ENCODE measurements around the gene ARID2.
A peak's percentile ranks its signal among the peaks of the same experiment; 100 is the strongest.

ARID2 gene

GRCh38 chr12:45729233-45730083 lies at the start of gene ARID2:
Gene ARID2, plus strand, starts transcription at chr12:45729706. Its CDS starts 131 bp downstream, at chr12:45729837.
- no peak for FAIRE-seq

- no peak for FAIRE-seq
Measured at GRCh38 chr12:45680362-45680761, 49.1 kb upstream of the ARID2 start.

GRCh38 chr12:45681465-45681864 lies 48.0 kb upstream of the ARID2 start:
- no peak for FAIRE-seq

- no peak for FAIRE-seq
Measured at GRCh38 chr12:45685680-45686079, 43.8 kb upstream of the ARID2 start.

- FAIRE-seq: no peak
Measured at GRCh38 chr12:45687081-45688015, 42.2 kb upstream of the ARID2 start.

GRCh38 chr12:45688183-45688582 lies 41.3 kb upstream of the ARID2 start:
- no peak for FAIRE-seq

GRCh38 chr12:45695035-45695434 lies 34.5 kb upstream of the ARID2 start:
- FAIRE-seq: no peak

GRCh38 chr12:45695606-45696005 lies 33.9 kb upstream of the ARID2 start:
- no peak for FAIRE-seq

- FAIRE-seq: no peak
Measured at GRCh38 chr12:45696049-45696448, 33.5 kb upstream of the ARID2 start.

- FAIRE-seq: no peak
Measured at GRCh38 chr12:45697371-45697770, 32.1 kb upstream of the ARID2 start.

GRCh38 chr12:45701296-45701695 lies 28.2 kb upstream of the ARID2 start:
- peak; percentile 68 for FAIRE-seq

GRCh38 chr12:45703942-45704341 lies 25.6 kb upstream of the ARID2 start:
- no peak for FAIRE-seq

GRCh38 chr12:45704968-45705367 lies 24.5 kb upstream of the ARID2 start:
- no peak for FAIRE-seq

- FAIRE-seq: no peak
Measured at GRCh38 chr12:45705404-45705803, 24.1 kb upstream of the ARID2 start.

GRCh38 chr12:45707241-45707857 lies 22.2 kb upstream of the ARID2 start:
- FAIRE-seq: no peak

- FAIRE-seq: no peak
Measured at GRCh38 chr12:45708363-45708762, 21.1 kb upstream of the ARID2 start.

GRCh38 chr12:45708901-45709300 lies 20.6 kb upstream of the ARID2 start:
- FAIRE-seq: no peak

- FAIRE-seq: no peak
Measured at GRCh38 chr12:45712319-45712718, 17.2 kb upstream of the ARID2 start.

- no peak for FAIRE-seq
Measured at GRCh38 chr12:45713078-45713477, 16.4 kb upstream of the ARID2 start.

GRCh38 chr12:45718306-45718705 lies 11.2 kb upstream of the ARID2 start:
- no peak for FAIRE-seq

- no peak for FAIRE-seq
Measured at GRCh38 chr12:45720069-45720468, 9.4 kb upstream of the ARID2 start.

- FAIRE-seq: no peak
Measured at GRCh38 chr12:45721369-45721768, 8.1 kb upstream of the ARID2 start.

- FAIRE-seq: no peak
Measured at GRCh38 chr12:45721954-45722353, 7.6 kb upstream of the ARID2 start.

All from islet of Langerhans (tissue), 1 donor.